Measurements from ENCODE around the gene SHQ1. TPM values are rescaled to one million over a fixed set of nuclear protein-coding genes. Genes with fewer than 3 reads are reported as not detected.

SHQ1 gene
- total RNA-seq, 3 donors from 2014 or later (not counting 1 experiment from before 2014, with no cell fraction given): 16.3 to 36.7 (median 35.9) TPM

- Mint-ChIP-seq H3K4me1 (no peaks in the 10 kb centered on the region), H3K4me3 (no peak overlapping the region), H3K36me3 (no peaks in the 10 kb centered on the region), H3K27me3 (ENCODE audit: low read depth in 2 of 2) (peaks cover 19 to 35% of the 10 kb centered on the region in 2 donors), H3K27ac (no peak overlapping the region), H3K9me3 (no peaks in the 10 kb centered on the region)
- Histone ChIP-seq H3K4me1 (ENCODE audit: control insufficient read depth, insufficient read depth, low read length) (no peaks in the 10 kb centered on the region), H3K27me3 (ENCODE audit: control insufficient read depth, insufficient read depth, low read length) (no peaks in the 10 kb centered on the region), H3K4me3 (ENCODE audit: low read length) (no peak overlapping the region), H3K36me3 (ENCODE audit: control insufficient read depth, insufficient read depth, low read length) (no peaks in the 10 kb centered on the region), H3K27ac (ENCODE audit: low read length) (no peak overlapping the region), H3K9me3 (ENCODE audit: control insufficient read depth, insufficient read depth, low read length) (no peaks in the 10 kb centered on the region)
- DNase-seq (no peak), ATAC-seq (no peak)
- 89% methylated on average over 4 of the region's 5 CpGs for WGBS (ENCODE audit: insufficient coverage)
- intact Hi-C loops (cut with micrococcal nuclease): no loop called here
- TF ChIP-seq CTCF (IDR thresholded peaks at IDR 0.05): no peak
Observed at GRCh38 chr3:72894976-72895552, 46.8 kb upstream of the SHQ1 start.

- H3K9me3 Mint-ChIP-seq: no peaks in the 10 kb centered on the region
- Histone ChIP-seq H3K27ac (ENCODE audit: low read length) (no peak overlapping the region), H3K4me3 (ENCODE audit: low read length) (no peak overlapping the region), H3K9me3 (ENCODE audit: control insufficient read depth, insufficient read depth, low read length) (no peaks in the 10 kb centered on the region), H3K27me3 (ENCODE audit: control insufficient read depth, insufficient read depth, low read length) (peaks cover 3% of the 10 kb centered on the region), H3K36me3 (ENCODE audit: control insufficient read depth, insufficient read depth, low read length) (no peaks in the 10 kb centered on the region), H3K4me1 (ENCODE audit: control insufficient read depth, insufficient read depth, low read length) (no peaks in the 10 kb centered on the region)
- H3K4me3 Mint-ChIP-seq: no peak overlapping the region
- WGBS (ENCODE audit: insufficient coverage): 74% methylated on average over 4 of the region's 4 CpGs
- H3K4me1 Mint-ChIP-seq: no peaks in the 10 kb centered on the region
- DNase-seq: peak in 1 of 2 donors; percentile 6
- H3K36me3 Mint-ChIP-seq: no peaks in the 10 kb centered on the region
- no peak for TF ChIP-seq CTCF (IDR thresholded peaks at IDR 0.05)
- intact Hi-C loops (cut with micrococcal nuclease): no loop called here
- no peak overlapping the region for H3K27ac Mint-ChIP-seq
- peaks cover 22 to 51% of the 10 kb centered on the region in 2 donors for H3K27me3 Mint-ChIP-seq (ENCODE audit: low read depth in 2 of 2)
- no peak for ATAC-seq
Observed at GRCh38 chr3:72892870-72893269, 44.6 kb upstream of the SHQ1 start.

DNA sequence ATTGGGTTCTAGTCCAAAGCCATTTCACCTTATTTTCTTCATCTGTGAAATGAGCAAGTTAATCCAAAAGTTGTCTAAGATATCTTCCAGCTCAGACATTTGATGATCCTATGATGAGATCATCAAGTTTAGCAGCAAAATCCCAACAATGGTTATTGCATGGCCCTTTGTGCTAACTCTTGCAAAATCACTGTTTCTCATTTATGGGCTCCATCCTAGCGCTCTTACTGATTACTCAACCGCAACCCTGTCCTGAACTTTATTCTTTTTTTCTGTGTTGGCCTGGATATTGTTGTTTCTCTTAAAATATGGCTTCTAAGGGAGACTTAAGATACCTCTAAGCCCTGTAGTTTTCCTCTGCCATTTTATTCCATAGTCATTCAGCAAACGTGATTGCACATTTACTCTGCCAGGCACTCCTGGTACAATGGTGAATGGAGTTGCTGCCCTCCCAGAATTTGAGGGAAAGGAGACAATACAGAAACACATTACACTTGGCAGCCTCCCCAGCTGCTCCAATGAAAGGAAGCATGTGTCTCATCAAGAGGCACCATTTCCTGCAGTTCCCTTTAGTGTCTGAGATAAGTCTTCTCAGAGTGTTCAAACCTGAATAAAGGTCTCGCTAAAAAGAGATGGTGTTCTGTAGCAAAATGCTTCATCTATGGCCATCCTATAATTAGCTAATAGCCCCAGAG, 44.0 kb upstream of the SHQ1 start:
- DNase-seq: no peak
- intact Hi-C loops (cut with micrococcal nuclease): no loop called here
- ATAC-seq: no peak
- TF ChIP-seq CTCF (IDR thresholded peaks at IDR 0.05): no peak
- H3K4me1 ChIP-seq (ENCODE audit: control insufficient read depth, insufficient read depth, low read length): peaks cover 3% of the 10 kb centered on the region
- H3K27ac ChIP-seq (ENCODE audit: low read length): no peak overlapping the region
- Mint-ChIP-seq H3K9me3 (no peaks in the 10 kb centered on the region), H3K27me3 (ENCODE audit: low read depth in 2 of 2) (peaks cover 27 to 58% of the 10 kb centered on the region in 2 donors), H3K4me3 (no peak overlapping the region), H3K36me3 (no peaks in the 10 kb centered on the region), H3K4me1 (peaks cover 0 to 5% of the 10 kb centered on the region in 2 donors), H3K27ac (no peak overlapping the region)
- H3K4me3 ChIP-seq (ENCODE audit: low read length): no peak overlapping the region
- no peaks in the 10 kb centered on the region for H3K9me3 ChIP-seq (ENCODE audit: control insufficient read depth, insufficient read depth, low read length)
- WGBS (ENCODE audit: insufficient coverage): 60% methylated on average over 3 of the region's 4 CpGs
- H3K27me3 ChIP-seq (ENCODE audit: control insufficient read depth, insufficient read depth, low read length): peaks cover 8% of the 10 kb centered on the region
- no peaks in the 10 kb centered on the region for H3K36me3 ChIP-seq (ENCODE audit: control insufficient read depth, insufficient read depth, low read length)

All from natural killer cell (primary cell).